HepG2 (cell line): ENCODE results near the gene TMEM63C. TPM values are rescaled to one million over a fixed set of nuclear protein-coding genes. Genes with fewer than 3 reads are reported as not detected.

ENCODE experiments used
- ATAC-seq: fragments of 200-7000 bp; cut with Tn5 transposase; 3 replicates; pipeline ENCODE4 v1.9.1; 2020; ENCODE audit warnings: mild to moderate bottlenecking, moderate library complexity
- BruUV-seq: library from RNA; stranded (reverse); fragments of 400-500 nt; replicated peaks from 2 replicates; lab custom pipeline; 2021; lab: Mats Ljungman, UMichigan
- CTCF ChIA-PET: fragments of 300-600 bp; formaldehyde crosslinking; extraction: SDS; loops from one replicate; lab custom pipeline; 2021; ENCODE audit warnings: low total read pairs, inconsistent platforms, low intra/inter-chr PET ratio; lab: Yijun Ruan, JAX
- POLR2A ChIA-PET: fragments of 350-600 bp; sonication (Branson Sonifier 250); formaldehyde crosslinking; loops from one replicate; lab custom pipeline; 2020; ENCODE audit warnings: antibody characterized with exemption, inconsistent platforms; lab: Yijun Ruan, JAX
- DNase-seq: peaks from one replicate; pipeline ENCODE4 v3.0.0-alpha.2; 2015; ENCODE audit warnings: low spot score
- FAIRE-seq: peaks from 3 replicates; lab custom pipeline; 2011; peaks lifted over from hg19 to GRCh38; lab: Jason Lieb, UNC
- H2AFZ ChIP-seq: one replicate; pipeline ENCODE4 v1.6.1; 2011; ENCODE audit warnings: low read length, inconsistent platforms
- H3K27ac ChIP-seq: fragments of 300-600 bp; 3 replicates; pipeline ENCODE4 v1.8.0; 2011; ENCODE audit warnings: mixed run types, mild to moderate bottlenecking, mixed read lengths, low read length, inconsistent platforms; ENCODE audit not compliant: insufficient read depth; ENCODE audit errors: extremely low read length
- H3K27me3 ChIP-seq, 2 experiments: fragments of 200-600 bp in 1 of 2; 2 replicates in 1 of 2; 3 replicates in 1 of 2; pipeline versions ENCODE4 v1.6.0 to v1.8.0; 2011; ENCODE audit warnings: low read length in 2 of 2, mild to moderate bottlenecking in 2 of 2, moderate library complexity in 2 of 2, inconsistent platforms in 1 of 2; ENCODE audit not compliant: insufficient read depth in 2 of 2, control insufficient read depth in 1 of 2
- H3K36me3 ChIP-seq, 2 experiments: fragments of 200-600 bp in 1 of 2; replicated peaks in 1 of 2; 2 replicates in 1 of 2; 3 replicates in 1 of 2; pipeline versions ENCODE4 v1.5.1 to v1.8.0; 2011; ENCODE audit warnings: low read length in 2 of 2, inconsistent platforms in 1 of 2; ENCODE audit not compliant: insufficient read depth in 2 of 2, control insufficient read depth in 1 of 2
- H3K4me1 ChIP-seq: 2 replicates; pipeline ENCODE4 v1.5.1; 2012; ENCODE audit warnings: low read length, inconsistent platforms; ENCODE audit not compliant: insufficient read depth
- H3K4me2 ChIP-seq: 2 replicates; pipeline ENCODE4 v1.6.0; 2011; ENCODE audit warnings: low read depth, low read length, inconsistent platforms
- H3K4me3 ChIP-seq, 3 experiments: fragments of 200-600 bp in 1 of 3; sonication (generic), shearing (Covaris generic) in 1 of 3; replicated peaks in 1 of 3; 2 replicates each; pipeline ENCODE4 v1.5.1; 2011 to 2016; ENCODE audit warnings: low read length in 3 of 3, inconsistent platforms in 2 of 3, low read depth in 2 of 3, mild to moderate bottlenecking in 2 of 3, control low read depth in 1 of 3, mixed read lengths in 1 of 3; ENCODE audit not compliant: insufficient read depth in 1 of 3
- H3K79me2 ChIP-seq: one replicate; pipeline ENCODE4 v1.6.1; 2011; ENCODE audit warnings: low read length, inconsistent platforms; ENCODE audit not compliant: insufficient read depth
- H3K9ac ChIP-seq: 2 replicates; pipeline ENCODE4 v1.6.0; 2011; ENCODE audit warnings: mild to moderate bottlenecking, low read depth, low read length, inconsistent platforms; ENCODE audit not compliant: insufficient read depth
- H3K9me3 ChIP-seq: 2 replicates; pipeline ENCODE4 v1.5.1; 2012; ENCODE audit warnings: mild to moderate bottlenecking, low read length
- H4K20me1 ChIP-seq: 2 replicates; pipeline ENCODE4 v1.6.0; 2011; ENCODE audit warnings: inconsistent platforms, mild to moderate bottlenecking, low read length, moderate library complexity; ENCODE audit not compliant: insufficient read depth
- FIP1L1 ChIP-seq: fragments of 200-400 bp; formaldehyde crosslinking; IDR thresholded peaks from 2 replicates; pipeline ENCODE4 v1.6.1; 2018; ENCODE audit warnings: low read depth, mild to moderate bottlenecking, low read length, moderate library complexity, borderline replicate concordance; ENCODE audit not compliant: insufficient read depth
- GATA4 ChIP-seq: sonication (generic); IDR thresholded peaks from 2 replicates; pipeline ENCODE4 v1.6.1; 2016; ENCODE audit warnings: antibody characterized with exemption, low read depth, borderline replicate concordance
- GTF2F1 ChIP-seq: fragments of 150-350 bp; IDR thresholded peaks from 2 replicates; pipeline ENCODE4 v1.6.1; 2014; ENCODE audit warnings: low read length
- HNRNPL ChIP-seq: fragments of 200-400 bp; formaldehyde crosslinking; IDR thresholded peaks from 2 replicates; pipeline ENCODE4 v1.6.1; 2017; ENCODE audit warnings: mild to moderate bottlenecking, low read depth, low read length
- IRF2 ChIP-seq: IDR thresholded peaks from 2 replicates; pipeline ENCODE4 v1.6.1; 2018; ENCODE audit warnings: missing genetic modification reagents, missing compliant biosample characterization
- MAZ ChIP-seq, 2 experiments: sonication (generic) in 1 of 2; formaldehyde crosslinking in 1 of 2; IDR thresholded peaks; 2 replicates each; pipeline versions ENCODE4 v1.5.0 to v1.6.1; 2012 to 2020; ENCODE audit warnings: low read depth in 2 of 2, mild to moderate bottlenecking in 2 of 2, borderline replicate concordance in 1 of 2, improper control_type of control experiment in 1 of 2, low read length in 1 of 2, missing genetic modification reagents in 1 of 2, moderate library complexity in 1 of 2
- RFXANK ChIP-seq: IDR thresholded peaks from 2 replicates; pipeline ENCODE4 v1.6.1; 2016
- SOX13 ChIP-seq, 3 experiments: fragments of 450-650 bp in 1 of 3; sonication (generic) in 1 of 3; formaldehyde crosslinking in 1 of 3; IDR thresholded peaks in 2 of 3; conservative IDR thresholded peaks in 1 of 3; 2 replicates each; pipeline versions ENCODE4 v1.5.0 to v1.6.1; 2016 to 2020; ENCODE audit warnings: antibody characterized with exemption in 1 of 3, mild to moderate bottlenecking in 1 of 3, missing compliant biosample characterization in 1 of 3, missing genetic modification reagents in 1 of 3, moderate library complexity in 1 of 3
- ZFY ChIP-seq: sonication (generic); formaldehyde crosslinking; IDR thresholded peaks from 2 replicates; pipeline ENCODE4 v1.4.0; 2020; ENCODE audit warnings: missing genetic modification reagents
- ZIK1 ChIP-seq: sonication (generic); formaldehyde crosslinking; IDR thresholded peaks from 2 replicates; pipeline ENCODE4 v1.5.0; 2020; ENCODE audit warnings: mild to moderate bottlenecking, low read depth, missing genetic modification reagents, borderline replicate concordance
- ZNF230 ChIP-seq: sonication (generic); formaldehyde crosslinking; IDR thresholded peaks from 2 replicates; pipeline ENCODE4 v1.4.0; 2020; ENCODE audit warnings: mild to moderate bottlenecking, missing genetic modification reagents
- ZNF264 ChIP-seq: sonication (generic); formaldehyde crosslinking; IDR thresholded peaks from 2 replicates; pipeline ENCODE4 v1.4.0; 2020; ENCODE audit warnings: missing genetic modification reagents
- ZNF367 ChIP-seq: sonication (generic); formaldehyde crosslinking; IDR thresholded peaks from 2 replicates; pipeline ENCODE4 v1.4.0; 2020; ENCODE audit warnings: missing genetic modification reagents, borderline replicate concordance
- ZNF484 ChIP-seq: sonication (generic); formaldehyde crosslinking; IDR thresholded peaks from 2 replicates; pipeline ENCODE4 v1.5.1; 2020; ENCODE audit warnings: mild to moderate bottlenecking, low read depth, missing genetic modification reagents, borderline replicate concordance
- ZNF577 ChIP-seq: sonication (generic); formaldehyde crosslinking; IDR thresholded peaks from 2 replicates; pipeline ENCODE4 v1.4.0; 2020; ENCODE audit warnings: mild to moderate bottlenecking, low read depth, missing genetic modification reagents, borderline replicate concordance
- ZNF850 ChIP-seq: sonication (generic); formaldehyde crosslinking; conservative IDR thresholded peaks from 2 replicates; pipeline ENCODE4 v1.9.0; 2021; ENCODE audit warnings: mild to moderate bottlenecking, missing genetic modification reagents
- WGBS: methylation state at CpG from one replicate; pipeline ENCODE4 v1.1.6; 2017; ENCODE audit warnings: low lambda C conversion rate; 5-methylcytosine and 5-hydroxymethylcytosine counted together
- in situ Hi-C: cut with HindIII; loops from 2 replicates; pipeline ENCODE4 v1.10.0; 2017; ENCODE audit warnings: low pct_unique_long_range_greater_than_20kb; ENCODE audit not compliant: extremely low pct_ligation_motif_present
- intact Hi-C: fragments of 100-400 bp; cut with micrococcal nuclease; formaldehyde crosslinking; loops from one replicate; pipeline ENCODE4 v1.10.0; 2022; ENCODE audit not compliant: unreplicated experiment
- polyA plus RNA-seq, 8 experiments: library from polyadenylated mRNA; depleted of rRNA in 3 of 8; stranded (reverse) in 7 of 8; unstranded in 1 of 8; fragments of >200 nt; fragmentation: Illumina TruSeq in 4 of 8; extraction: Trizol in 4 of 8; gene quantifications; 2 replicates each; pipeline versions ENCODE4 v1.2.1 to v1.2.3, GENCODE V29; 2011 to 2016; ENCODE audit warnings: low read depth in 4 of 8, missing spikeins in 1 of 8, mixed read lengths in 1 of 8; ENCODE audit not compliant: insufficient read depth in 1 of 8
- total RNA-seq, 5 experiments: library from RNA; depleted of rRNA; stranded (reverse); fragments of >200 nt; fragmentation: Illumina TruSeq; extraction: Trizol; gene quantifications; 2 replicates each; pipeline ENCODE4 v1.2.3, GENCODE V29; 2016; ENCODE audit warnings: low read depth in 1 of 5
- TF ChIP-seq, protein P1 (sequence below): sonication (generic); formaldehyde crosslinking; IDR thresholded peaks from 2 replicates; pipeline ENCODE4 v1.8.0; 2022; ENCODE audit warnings: missing genetic modification reagents, mild to moderate bottlenecking, inconsistent platforms, borderline replicate concordance
- TF ChIP-seq, protein P2 (sequence below): sonication (generic); IDR thresholded peaks from 2 replicates; pipeline ENCODE4 v1.6.1; 2016; ENCODE audit warnings: low read depth, borderline replicate concordance

Gene TMEM63C
- total and polyA plus RNA-seq, 2 of the 13 experiments (the other 11 are each of a cell fraction or from before 2014, with no cell fraction given): 0.17 to 0.27 TPM

DNA sequence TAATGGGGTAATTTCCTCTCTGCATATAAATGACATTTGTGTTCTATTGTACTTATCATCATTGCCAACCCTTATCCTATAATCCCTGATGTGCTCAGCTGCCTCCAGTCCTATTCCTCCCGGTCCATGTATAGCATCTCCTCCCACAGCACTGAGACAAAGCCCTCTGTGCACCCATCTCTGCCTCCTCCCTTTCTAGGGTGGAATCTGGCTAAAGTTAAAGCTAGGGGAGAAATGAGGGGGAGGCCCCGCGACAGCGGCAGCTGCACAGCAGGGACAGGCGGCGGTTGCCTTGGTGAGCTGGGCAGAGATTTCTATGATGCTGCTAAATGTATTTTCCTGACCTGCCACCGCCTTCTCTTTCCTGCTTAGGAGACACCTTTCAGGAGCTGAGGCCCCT, 27.2 kb upstream of the TMEM63C start:
- intact Hi-C loops: loop anchor here (5.0 to 10.0 kb wide), 2 partner anchors 158 to 400 kb away; no protein-coding TSS in a partner anchor
- Histone ChIP-seq H3K4me1 (no peaks in the 10 kb centered on the region), H3K4me2 (no peak overlapping the region), H4K20me1 (no peaks in the 10 kb centered on the region), H2AFZ (no peak overlapping the region), H3K9ac (no peak overlapping the region), H3K27ac (no peak overlapping the region), H3K79me2 (no peaks in the 10 kb centered on the region), H3K4me3 (no peak overlapping the region), H3K9me3 (no peaks in the 10 kb centered on the region), H3K36me3 (no peaks in the 10 kb centered on the region), H3K27me3 (peaks cover 0 to 17% of the 10 kb centered on the region in 2 experiments; a peak in 3 of 5 replicates)
- no TSS peak for BruUV-seq
- no peak for FAIRE-seq
- ChIA-PET POLR2A (no interaction called here), CTCF (no interaction called here)
- ATAC-seq: no peak
- no peak for DNase-seq
- in situ Hi-C loops: no loop called here
- 2% methylated on average over 7 of the region's 7 CpGs for WGBS
- TF ChIP-seq, protein P1, sequence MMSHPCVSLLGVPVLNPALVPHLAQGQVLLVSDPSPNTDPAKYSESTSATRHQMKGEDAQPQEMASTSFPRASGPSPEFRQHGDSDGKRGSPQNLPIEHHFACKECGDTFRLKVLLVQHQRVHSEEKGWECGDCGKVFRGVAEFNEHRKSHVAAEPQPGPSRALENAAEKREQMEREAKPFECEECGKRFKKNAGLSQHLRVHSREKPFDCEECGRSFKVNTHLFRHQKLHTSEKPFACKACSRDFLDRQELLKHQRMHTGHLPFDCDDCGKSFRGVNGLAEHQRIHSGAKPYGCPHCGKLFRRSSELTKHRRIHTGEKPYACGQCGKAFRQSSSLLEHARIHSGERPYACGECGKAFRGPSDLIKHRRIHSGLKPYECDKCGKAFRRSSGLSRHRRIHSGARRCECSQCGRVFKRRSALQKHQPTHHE (CRISPR knock-in tag): no peak
- TF ChIP-seq ZNF850 (no peak), SOX13 (IDR thresholded peaks at IDR 0.05) (no peak), SOX13 (CRISPR knock-in tag; conservative IDR thresholded peaks at IDR 0.05 in 1 of 2, IDR thresholded peaks at IDR 0.05 in 1 of 2) (no peak), ZNF230 (CRISPR knock-in tag) (no peak), ZNF577 (CRISPR knock-in tag) (no peak), IRF2 (CRISPR knock-in tag) (no peak), HNRNPL (no peak), RFXANK (CRISPR knock-in tag) (no peak), FIP1L1 (no peak), GATA4 (no peak), GTF2F1 (no peak), ZNF484 (CRISPR knock-in tag) (no peak), ZNF264 (CRISPR knock-in tag) (no peak), ZIK1 (no peak), ZFY (no peak), ZNF367 (CRISPR knock-in tag) (no peak), MAZ (IDR thresholded peaks at IDR 0.05; ENCODE audit: borderline replicate concordance, low read depth, low read length) (no peak), MAZ (CRISPR knock-in tag; IDR thresholded peaks at IDR 0.05; ENCODE audit: low read depth) (no peak)
- TF ChIP-seq, protein P2, sequence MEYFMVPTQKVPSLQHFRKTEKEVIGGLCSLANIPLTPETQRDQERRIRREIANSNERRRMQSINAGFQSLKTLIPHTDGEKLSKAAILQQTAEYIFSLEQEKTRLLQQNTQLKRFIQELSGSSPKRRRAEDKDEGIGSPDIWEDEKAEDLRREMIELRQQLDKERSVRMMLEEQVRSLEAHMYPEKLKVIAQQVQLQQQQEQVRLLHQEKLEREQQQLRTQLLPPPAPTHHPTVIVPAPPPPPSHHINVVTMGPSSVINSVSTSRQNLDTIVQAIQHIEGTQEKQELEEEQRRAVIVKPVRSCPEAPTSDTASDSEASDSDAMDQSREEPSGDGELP: no peak
